HL-60 (cell line): Measurements from ENCODE around the gene BBS10.

Experiments used
- DNase-seq, 2 experiments: peaks; one replicate each; pipeline ENCODE4 v3.0.0-alpha.2; 2010 to 2020; ENCODE audit warnings: low read depth in 1 of 2, low spot score in 1 of 2
- H3K27ac ChIP-seq: fragments of 250-450 bp; sonication (Bioruptor Pico); replicated peaks from 2 replicates; pipeline ENCODE4 v1.5.1; 2020; ENCODE audit warnings: mild to moderate bottlenecking, moderate library complexity
- H3K27me3 ChIP-seq: fragments of 250-450 bp; sonication (Bioruptor Pico); 2 replicates; pipeline ENCODE4 v1.5.1; 2021; ENCODE audit warnings: mild to moderate bottlenecking, moderate library complexity; ENCODE audit not compliant: insufficient read depth, poor library complexity, severe bottlenecking
- H3K4me3 ChIP-seq: replicated peaks from 2 replicates; pipeline ENCODE4 v1.5.1; 2011; ENCODE audit warnings: mild to moderate bottlenecking, control low read depth, low read length; ENCODE audit not compliant: insufficient read depth
- CTCF ChIP-seq: IDR thresholded peaks from one replicate; pipeline ENCODE4 v1.5.1; 2011; ENCODE audit warnings: low read length, control low read depth, inconsistent platforms; ENCODE audit not compliant: insufficient read depth
- GABPA ChIP-seq: IDR thresholded peaks from 2 replicates; pipeline ENCODE4 v1.6.1; 2012; ENCODE audit warnings: low read depth
- POLR2AphosphoS5 ChIP-seq: IDR thresholded peaks from 2 replicates; pipeline ENCODE4 v1.6.1; 2012; ENCODE audit warnings: low read depth
- REST ChIP-seq: IDR thresholded peaks from 2 replicates; pipeline ENCODE4 v1.6.1; 2012; ENCODE audit warnings: low read depth; ENCODE audit not compliant: insufficient replicate concordance
- SPI1 ChIP-seq: IDR thresholded peaks from 2 replicates; pipeline ENCODE4 v1.6.1; 2012; ENCODE audit warnings: low read depth, mild to moderate bottlenecking, borderline replicate concordance

The BBS10 gene

DNA sequence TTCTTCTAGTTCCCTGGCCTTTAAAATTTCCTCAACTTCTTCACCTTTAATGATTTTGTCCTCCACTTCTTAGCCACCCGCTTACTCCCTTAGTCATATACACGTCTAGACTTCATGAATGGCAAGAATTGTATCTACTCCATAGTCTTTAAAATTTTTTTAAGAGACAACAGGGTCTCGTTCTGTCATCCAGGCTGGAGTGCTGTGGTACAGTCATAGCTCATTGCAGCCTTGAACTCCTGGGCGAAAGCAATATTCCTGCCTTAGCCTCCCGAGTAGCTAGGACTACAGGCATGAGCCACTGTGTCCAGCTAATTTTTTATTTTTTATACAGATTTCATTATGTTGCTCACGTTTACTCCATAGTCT, 47.9 kb downstream of the BBS10 start:
- H3K4me3 ChIP-seq = no peak overlapping the region
- TF ChIP-seq SPI1 (no peak), REST (no peak), GABPA (no peak), POLR2AphosphoS5 (no peak), CTCF (no peak)
- H3K27ac ChIP-seq = no peak overlapping the region
- DNase-seq = no peak
- no peaks in the 10 kb centered on the region for H3K27me3 ChIP-seq

DNA sequence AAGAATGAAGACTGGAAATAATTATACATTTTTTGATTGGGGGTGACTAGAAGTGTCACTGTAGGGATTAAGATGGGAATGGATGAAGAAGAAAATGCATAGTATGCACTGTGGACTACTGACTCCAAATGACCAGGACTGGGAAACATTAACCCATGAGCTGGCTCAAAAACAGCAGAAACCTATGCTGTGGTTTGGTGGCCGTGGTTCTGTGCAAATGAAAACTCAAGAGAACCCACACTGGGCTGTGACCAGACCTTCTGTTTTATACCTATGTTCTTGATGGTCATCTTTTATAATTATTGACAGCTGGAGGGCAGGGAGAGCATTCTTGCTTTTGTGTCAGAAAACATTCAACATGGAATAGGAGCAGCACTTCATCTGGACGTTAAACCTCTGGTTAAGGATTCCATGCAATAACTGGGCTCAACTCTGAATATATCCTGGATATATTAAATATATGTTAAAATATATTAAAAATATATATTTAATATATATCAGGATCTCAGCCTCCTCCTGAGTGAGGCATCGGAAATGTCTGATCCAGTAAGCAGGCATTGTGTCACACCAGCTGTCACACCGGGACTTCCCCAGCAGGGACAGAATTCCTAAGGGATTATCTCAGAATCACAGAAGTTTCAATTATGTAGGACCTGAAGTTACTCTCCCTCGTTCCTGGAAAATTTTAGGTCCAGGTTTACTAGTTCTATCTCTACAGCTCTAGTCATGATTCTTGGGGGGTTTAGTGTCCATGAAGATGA, 48.5 kb downstream of the BBS10 start:
- TF ChIP-seq SPI1 (no peak), GABPA (no peak), REST (no peak), POLR2AphosphoS5 (no peak), CTCF (no peak)

More for the DNA sequence above, 48.5 kb downstream of the BBS10 start:
- no peaks in the 10 kb centered on the region for H3K27me3 ChIP-seq
- H3K4me3 ChIP-seq = no peak overlapping the region
- no peak overlapping the region for H3K27ac ChIP-seq
- no peak for DNase-seq
